NCI-H524 (cell line): ENCODE results near the gene CACUL1.
"Not testable (repeated sequence)": the region's sequence is repeated elsewhere in the genome, so short reads cannot be mapped to it uniquely, and the experiment has no call there.

Source experiments
- DNase-seq, 2 experiments: peaks; one replicate each; lab custom pipeline; 2025; lab: John Stamatoyannopoulos, UW

The CACUL1 gene

DNA sequence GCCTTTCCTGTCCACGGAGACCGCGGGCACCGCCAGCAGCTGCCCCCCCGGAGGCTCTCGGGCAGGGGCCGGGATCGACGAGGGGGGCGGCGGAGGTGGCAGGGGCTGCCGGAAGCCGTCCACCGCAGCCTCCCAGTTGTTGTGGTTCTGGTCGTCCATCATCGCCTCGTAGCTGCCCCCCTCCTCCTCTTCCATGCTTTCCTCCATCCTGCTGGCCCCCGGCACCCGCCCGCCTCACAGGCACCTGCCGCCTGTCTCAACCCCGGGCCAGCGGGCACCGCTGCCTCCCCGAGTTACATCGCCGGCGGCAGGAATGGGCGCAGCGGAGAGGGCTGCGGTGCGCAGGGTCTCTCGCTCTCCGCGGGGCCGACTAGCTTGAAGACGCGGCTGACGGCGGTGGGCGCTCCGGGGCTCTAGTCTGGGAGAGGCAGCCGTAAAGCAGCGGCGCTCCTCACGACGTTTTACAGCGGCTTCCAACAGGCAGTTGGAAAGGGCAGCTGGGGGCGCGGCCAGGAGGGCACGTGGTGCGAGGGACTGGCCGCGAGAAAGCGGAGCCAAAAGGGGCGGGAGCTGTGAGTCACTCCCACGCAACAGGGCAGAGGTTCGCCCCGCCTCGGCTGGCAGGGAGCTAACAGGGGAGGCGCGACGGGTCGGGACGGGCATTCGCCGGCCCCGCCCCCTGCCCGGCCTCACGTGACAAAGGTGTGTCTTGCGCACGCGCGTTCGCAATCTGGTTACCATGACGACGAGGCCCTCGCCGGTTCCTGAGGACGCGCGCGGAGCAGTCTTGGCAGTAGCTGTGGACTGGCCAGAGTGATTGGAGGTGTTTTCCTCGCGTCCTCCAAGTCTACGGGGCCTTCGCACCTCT is at the start of gene CACUL1:
CACUL1 (minus strand) TSS at position 415 of the 868 bp plus-strand sequence; CDS start at position 207, 208 bp downstream.
- peak; percentile 90 to 94 for DNase-seq

DNA sequence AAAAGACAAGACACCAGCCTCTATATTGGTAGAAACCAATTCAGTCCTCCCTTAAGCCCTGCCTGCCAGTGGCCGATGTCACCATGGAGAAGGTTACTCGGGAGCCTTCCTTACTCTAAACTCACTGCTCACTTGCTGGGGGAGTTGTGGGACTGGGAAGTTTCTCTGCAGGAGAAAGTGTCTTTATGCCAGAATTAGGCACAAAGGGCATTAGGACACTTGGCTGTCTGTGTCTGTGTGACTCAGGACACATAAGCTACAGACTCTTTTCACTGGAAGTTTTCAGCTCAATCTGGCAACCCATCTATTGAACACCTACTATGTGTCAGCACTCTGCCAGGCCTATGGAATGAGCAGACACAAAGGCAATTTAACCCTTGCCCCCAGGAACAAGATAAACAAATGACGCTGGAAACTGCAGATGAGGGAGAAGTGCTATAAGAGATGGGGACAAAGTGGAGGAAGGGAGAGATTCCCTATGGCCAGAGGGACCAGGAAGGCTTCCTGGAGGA is 49.5 kb upstream of the CACUL1 start:
- no peak for DNase-seq

DNA sequence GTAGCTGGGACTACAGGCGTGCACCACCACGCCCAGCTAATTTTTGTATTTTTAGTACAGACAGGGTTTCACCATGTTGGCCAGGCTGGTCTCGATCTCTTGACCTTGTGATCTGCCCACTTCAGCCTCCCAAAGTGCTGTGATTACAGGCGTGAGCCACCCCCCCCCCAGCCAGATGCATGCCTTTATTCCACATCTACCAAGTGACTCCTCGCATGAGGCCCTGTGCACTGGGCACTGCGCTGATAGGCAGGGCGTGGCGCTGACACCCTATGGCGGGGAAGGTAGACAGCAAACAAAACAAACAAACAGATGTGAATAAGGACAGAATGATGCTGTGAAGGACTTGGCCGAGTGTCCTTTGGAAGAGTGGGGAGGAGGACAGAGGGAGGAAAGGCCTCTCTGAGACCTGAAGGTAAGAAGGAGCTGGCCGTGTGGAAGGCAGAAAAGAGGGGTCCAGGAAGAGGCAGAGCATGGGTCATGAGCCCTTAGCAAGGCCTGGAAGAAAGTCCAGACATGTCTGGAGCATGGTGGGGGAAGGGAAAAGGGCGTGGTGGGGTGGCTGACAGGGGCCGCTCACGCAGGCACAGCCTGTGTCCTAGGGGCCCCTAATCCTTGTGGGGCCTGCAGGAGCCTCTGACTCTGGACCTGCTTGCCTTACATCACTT is 47.5 kb upstream of the CACUL1 start:
- DNase-seq, result no peak

DNA sequence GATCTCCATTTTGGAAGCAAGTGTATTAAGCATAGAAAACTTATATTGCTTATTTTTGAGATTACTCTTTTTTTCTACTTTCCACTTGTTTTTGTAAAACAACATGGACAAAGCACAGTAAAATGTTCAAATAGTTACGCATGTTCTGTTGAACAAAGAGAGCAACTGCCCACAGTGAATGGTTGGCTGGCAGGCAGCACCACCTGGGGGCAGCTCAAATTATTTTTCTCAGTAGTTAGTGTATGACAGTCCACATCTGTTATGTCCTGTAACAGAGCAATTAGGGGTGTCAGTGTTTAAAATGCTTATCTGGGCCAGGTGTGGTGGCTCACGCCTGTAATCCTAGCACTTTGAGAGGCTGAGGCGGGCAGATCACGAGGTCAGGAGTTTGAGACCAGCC is 46.1 kb upstream of the CACUL1 start:
- DNase-seq, result peak in 1 of 2 experiments; percentile 48

DNA sequence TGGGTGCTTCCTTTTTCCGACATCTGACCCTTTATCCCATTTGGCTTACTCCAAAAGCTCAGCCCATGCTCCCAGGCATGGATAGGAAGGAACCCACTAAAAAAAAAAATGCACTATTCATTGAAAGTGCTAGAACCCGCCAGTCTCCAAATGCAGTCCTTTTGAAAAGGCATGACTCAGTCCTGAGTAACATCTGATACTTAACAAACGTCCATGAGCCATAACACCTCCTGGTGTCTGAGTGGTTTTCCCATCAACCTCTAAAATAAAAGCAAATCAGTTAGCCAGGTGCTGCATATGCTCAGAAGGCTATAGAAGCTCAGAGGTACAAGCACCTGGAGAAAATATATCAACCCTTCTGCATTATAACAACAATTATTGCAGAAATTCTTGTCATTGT is 45.0 kb upstream of the CACUL1 start:
- DNase-seq, result no peak

DNA sequence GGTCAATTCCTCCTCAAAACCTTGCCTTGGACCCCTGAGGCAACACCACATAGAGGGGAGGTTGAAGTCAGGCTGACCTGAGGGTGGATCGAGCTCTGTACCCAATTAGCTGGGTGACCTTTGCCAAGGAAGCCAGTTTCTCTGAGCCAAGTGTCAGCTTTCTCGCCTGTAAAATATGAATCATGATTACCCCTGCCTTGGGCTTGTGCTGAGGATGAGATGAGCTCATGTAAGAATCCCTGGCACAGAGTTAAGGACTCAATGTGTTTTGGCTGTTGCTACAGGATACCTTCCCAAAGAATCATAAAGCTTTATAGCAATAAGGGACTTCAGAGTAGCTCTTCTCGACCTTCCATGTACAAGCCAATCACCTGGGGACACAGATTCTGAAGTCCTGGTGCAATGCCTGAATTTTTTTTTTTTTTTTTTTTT is 43.5 kb upstream of the CACUL1 start:
- DNase-seq, result no peak

DNA sequence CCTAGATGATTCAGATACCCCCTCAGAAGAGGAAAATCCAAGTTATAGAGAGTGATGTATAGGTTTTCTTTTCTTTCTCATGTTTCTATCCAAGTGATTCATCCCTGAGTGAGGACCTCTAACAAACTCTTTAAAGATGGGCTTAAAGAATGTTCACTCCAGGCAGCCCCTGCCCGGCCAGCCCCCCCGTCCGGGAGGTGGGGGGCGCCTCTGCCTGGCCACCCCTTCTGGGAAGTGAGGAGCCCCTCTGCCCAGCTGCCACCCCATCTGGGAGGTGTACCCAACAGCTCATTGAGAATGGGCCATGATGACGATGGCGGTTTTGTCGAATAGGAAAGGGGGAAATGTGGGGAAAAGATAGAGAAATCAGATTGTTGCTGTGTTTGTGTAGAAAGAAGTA is 40.2 kb upstream of the CACUL1 start:
- DNase-seq, result not testable (repeated sequence)

DNA sequence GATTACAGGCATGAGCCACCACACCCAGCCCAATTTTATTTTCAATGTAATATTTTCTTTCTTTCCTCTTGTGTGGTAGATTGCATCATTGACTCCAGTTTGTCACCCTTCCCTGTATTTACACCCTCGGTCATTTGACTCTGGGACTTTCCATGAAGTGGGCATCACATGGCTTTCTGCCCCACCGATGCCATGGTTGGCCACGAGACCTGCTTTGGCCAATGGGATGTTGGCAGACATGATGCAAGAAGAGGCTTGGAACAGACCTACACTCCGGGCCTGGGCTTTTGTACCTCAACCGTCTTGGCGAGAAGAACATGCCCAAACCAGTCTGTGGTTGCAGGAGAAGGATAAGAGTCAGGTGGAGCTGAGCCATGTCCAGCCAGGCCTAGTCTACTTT is 38.8 kb upstream of the CACUL1 start:
- DNase-seq, result no peak

DNA sequence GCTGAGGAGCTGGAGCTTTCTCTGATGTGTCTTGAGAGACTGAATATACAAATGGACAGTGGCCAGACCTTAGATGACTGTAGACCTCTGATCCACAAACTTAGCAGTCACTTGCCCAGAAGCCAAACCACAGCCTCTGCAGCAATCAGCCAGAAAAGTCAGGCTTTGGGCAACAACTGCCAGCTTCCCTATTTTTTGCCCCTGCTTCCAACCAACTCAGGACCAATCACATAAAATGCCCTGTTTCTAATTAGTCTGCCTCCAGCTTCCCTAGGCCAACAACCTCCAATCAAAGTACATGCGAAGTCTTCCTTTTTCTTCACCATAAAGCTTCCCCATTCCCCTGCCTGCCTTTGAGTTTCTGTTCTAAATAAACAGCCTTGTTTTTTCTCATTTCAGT is 37.8 kb upstream of the CACUL1 start:
- no peak for DNase-seq

DNA sequence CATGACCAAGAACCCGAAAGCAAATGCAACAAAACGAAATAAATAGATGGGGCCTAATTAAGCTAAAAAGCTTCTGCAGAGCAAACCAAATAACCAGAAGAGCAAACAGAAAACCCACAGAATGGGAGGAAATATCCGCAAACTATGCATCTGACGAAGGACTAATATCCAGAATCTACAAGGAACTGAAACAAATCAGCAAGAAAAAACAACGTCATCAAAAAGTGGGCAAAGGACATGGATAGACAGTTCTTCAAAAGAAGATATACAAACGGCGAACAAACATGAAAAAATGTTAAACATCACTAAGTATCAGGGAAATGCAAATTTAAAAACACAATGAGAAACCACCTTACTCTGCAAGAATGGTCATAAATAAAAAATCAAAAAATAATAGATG is 35.3 kb upstream of the CACUL1 start:
- no peak for DNase-seq

DNA sequence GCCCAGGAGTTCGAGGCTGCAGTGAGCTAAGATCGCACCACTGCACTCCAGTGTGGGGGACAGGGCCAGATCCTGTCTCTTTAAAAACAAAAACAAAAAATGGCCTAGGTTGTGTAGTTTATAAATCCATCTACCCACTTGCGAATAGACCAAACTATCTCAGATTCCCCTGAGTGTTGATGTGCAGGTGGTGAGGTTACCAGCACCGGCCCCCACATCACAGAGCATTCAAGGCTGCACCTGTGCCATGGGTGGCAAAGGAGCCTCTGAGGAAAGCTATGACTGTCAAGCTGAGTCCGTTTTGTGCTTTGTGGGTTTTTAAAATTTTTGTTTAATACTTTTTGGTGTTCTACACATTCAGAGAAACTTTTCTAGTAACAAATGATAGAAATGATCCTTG is 30.8 kb upstream of the CACUL1 start:
- DNase-seq, result no peak

DNA sequence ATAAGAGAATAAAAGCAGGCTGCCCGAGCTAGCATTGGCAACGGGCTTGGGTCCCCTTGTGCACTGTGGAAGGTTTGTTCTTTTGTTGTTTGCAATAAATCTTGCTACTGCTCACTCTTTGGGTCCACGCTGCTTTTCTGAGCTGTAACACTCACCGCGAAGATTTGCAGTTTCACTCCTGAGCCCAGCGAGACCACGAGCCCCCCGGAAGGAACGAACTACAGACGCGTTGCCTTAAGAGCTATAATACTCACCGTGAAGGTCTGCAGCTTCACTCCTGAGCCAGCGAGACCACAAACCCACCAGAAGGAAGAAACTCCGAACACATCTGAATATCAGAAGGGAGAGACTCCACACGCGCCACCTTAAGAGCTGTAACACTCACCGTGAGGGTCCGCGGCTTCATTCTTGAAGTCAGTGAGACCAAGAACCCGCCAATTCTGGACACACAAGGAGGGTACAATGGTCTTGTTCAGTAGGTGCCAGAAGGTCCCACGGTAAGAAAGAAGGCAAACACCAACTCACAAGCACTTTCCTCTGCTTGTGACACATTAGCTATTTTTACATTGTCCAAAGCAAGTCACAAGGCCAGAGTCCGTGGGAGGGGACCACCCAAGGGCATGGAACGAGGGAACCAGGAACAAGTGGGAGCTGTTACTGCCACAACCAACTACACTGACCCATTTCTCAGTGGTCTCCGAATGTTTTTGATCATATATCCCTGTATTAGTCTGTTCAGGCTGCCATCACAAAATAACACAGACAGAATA is 29.2 kb upstream of the CACUL1 start:
- no peak for DNase-seq

DNA sequence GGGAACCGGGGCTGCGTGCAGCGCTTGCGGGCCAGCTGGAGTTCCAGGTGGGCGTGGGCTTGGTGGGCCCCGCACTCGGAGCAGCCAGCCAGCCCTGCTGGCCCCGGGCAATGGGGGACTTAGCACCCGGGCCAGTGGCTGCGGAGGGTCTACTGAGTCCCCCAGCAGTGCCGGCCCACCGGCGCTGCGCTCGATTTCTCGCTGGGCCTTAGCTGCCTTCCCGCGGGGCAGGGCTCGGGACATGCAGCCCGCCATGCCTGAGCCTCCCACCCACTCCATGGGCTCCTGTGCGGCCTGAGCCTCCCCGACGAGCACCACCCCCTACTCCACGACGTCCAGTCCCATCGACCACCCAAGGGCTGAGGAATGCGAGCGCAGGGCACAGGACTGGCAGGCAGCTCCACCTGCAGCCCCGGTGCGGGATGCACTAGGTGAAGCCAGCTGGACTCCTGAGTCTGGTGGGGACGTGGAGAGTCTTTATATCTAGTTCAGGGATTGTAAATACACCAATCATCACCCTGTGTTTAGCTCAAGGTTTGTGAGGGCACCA is 28.2 kb upstream of the CACUL1 start:
- DNase-seq, result not testable (repeated sequence)

DNA sequence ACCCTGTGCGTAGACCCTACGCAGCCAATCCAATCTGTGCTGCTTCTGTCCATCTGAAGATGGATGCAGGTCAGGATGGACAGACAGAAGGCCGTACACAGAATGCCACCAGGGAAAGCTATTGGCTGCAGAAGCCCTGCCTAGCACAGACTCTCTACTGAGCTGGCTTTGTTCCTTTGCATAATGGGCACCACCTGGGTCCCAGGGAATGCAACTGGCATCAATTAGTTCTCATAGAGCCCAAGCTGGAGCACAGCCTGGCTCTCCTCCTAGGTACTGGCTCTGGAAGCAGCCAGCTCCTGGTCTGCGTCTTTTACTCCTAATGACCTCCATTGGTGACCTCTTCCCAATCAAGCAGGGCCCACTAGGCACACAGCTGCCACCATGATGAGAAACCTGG is 26.8 kb upstream of the CACUL1 start:
- DNase-seq, result no peak

DNA sequence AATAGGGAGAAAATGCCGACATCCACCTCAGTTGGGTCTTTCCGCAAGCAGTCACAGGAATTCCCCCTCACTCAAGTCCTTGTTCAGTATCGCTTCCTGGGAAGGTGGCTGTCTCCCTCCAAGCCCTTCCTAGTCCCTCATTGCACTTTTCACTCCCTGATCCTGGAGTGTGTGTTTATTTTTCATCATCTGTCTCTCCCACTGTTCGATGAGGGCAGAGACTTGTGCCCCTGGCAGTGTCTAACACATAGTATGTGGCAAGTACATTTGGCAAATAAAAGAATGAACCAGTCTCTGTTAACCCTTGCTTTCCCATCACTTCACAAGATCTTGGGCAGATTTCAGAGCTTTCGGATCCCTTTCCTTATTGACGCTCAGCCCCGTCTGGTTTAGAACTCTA is 24.0 kb upstream of the CACUL1 start:
- no peak for DNase-seq

DNA sequence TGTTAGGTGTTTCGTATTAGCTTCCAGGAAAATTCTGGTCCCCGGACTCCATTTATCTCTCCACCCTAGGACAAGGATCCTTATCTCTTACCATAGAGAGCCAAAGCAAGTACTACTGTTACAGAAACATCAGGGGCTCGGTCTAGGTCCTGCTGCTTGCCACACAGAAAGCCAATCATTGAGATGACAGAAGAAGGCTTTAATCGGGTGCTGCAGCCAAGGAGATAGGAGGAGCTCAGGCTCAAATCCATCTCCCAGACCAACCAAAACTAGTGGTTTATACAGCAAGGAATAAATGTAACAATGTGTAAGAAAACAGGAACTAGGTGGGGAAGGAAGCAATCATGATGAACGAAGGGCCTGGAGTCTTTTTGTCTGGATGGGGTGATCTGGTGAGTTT is 22.2 kb upstream of the CACUL1 start:
- DNase-seq, result no peak

DNA sequence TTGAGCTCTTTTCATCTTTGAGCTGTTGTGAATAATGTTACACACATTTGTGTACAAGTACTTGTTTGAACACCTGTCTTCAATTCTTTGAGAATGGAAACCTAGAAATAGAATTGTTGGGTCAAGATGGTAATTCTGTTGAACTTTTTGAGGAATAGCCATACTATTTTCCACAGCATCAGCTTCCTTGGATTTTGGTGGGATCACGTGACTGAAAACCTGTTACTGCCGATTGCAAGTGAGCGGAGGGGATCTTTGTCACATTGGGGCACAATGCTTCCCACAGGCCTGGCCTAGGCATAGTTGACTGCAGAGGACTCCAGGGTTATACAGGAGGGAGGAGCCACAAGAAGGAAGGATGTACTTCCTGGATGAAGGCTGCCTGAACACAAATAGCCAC is 21.3 kb upstream of the CACUL1 start:
- DNase-seq, result no peak

DNA sequence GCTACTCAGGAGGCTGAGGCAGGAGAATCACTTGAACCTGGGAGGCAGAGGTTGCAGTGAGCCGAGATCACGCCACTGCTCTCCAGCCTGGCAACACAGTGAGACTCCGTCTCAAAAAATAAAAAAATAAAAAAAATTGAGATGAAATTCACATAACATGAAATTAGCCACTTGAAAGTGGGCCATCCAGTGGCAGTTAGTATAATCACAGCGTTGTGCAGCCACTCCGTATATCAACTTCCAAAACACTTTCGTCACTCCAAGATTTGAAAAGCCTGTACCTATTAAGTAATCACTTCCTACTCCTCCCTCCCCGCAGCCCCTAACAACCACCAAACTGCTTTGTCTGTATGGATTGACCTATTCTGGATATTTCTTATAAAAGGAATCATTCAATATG is 20.7 kb upstream of the CACUL1 start:
- no peak for DNase-seq

DNA sequence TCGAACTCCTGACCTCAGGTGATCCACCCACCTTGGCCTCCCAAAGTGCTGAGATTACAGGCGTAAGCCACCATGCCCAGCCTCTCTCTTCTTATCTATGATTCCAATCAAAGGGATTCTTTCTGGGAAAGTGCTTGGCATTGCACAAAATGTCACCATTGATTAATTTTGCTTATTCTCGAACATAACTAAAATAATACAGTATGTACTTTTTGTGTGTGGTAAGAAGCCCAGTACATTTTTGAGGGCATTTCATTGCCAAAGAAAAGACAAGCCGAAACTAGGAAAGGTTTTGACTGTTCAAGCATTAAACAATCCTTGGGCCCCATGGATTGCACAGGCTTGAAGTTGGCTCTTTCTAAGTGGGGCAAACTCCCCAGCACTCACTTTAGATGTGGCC is 18.3 kb upstream of the CACUL1 start:
- no peak for DNase-seq

DNA sequence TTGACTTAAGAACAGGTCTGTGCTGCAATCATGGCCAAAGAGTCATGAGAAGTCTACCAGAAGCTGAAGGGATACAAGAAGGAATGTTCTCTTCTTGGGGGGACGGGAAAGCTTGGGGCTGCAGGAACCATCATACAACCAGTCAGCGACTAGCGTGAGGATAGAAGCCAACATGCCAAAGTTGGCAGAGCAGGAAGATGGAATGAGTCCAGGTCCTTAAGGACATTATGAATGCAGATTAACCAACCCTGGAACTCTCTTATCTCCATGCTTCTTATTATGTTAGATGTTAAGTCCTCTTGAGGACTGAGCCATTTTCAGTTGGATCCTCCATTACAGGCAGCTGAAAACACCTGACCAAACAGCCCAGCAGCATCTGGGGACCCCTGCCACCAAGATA is 17.2 kb upstream of the CACUL1 start:
- no peak for DNase-seq

DNA sequence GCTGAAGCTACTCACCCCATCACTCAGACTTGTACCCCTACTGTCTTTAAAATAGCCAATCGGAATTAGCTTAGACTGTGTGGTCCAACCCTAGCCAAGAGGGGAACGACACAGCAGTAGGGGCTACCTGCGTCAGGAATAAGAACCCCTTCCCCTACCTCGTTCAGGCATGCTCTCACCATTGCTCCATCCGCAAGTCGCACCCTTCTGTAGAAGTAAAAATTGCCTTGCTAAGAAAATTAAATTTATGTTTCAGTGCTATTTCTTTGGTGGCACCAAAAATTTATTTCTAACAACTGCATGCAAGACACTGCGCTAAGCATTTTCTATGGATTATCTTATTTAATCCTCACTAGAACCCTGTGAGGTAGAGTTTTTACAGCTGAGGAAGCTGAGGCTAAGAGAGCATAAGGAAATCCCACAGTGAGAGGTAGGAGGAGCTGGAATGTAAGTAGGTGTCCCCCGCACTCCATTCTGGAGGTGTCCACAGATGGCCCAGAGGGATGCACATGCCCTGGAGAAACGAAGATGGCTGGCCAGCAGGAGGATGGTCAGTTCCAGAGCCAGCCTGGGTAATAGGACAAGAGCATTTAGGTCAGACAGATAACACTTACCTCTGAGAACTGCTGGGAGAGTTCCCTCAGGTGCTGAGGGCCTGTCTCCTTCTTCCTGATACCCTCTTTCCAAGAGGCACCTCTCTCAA is 15.3 kb upstream of the CACUL1 start:
- no peak for DNase-seq
